Sciatic nerve (tissue), 2 donors: Measurements from ENCODE around the gene B4GALT1. TPM values are rescaled to one million over a fixed set of nuclear protein-coding genes. Genes with fewer than 3 reads are reported as not detected.

Experiments used
- ATAC-seq: fragments of 200-7000 bp; cut with Tn5 transposase; one replicate; pipeline ENCODE4 v1.9.1; 2020; ENCODE audit warnings: mild to moderate bottlenecking, moderate library complexity
- DNase-seq: peaks from one replicate; pipeline ENCODE4 v3.0.0-alpha.2; 2020; ENCODE audit warnings: low spot score
- intact Hi-C: fragments of 100-400 bp; cut with DNase I; formaldehyde crosslinking; loops from one replicate; pipeline ENCODE4 v1.14.2; 2022
- total RNA-seq: library from RNA; stranded (reverse); fragmentation: NEBNext Ultra II Directional; extraction: Animal tissue kit (Norgen Biotek cat#: 25700); gene quantifications from one replicate; pipeline ENCODE4 v1.2.1, GENCODE V29; 2021
- donor health status: DM: no; HTN: no; CAD: no.
- donor health status: DM: no; HTN: no; CAD: no.

B4GALT1 gene
- total RNA-seq, 1 donor from 2014 or later, result 85.3 TPM

- ATAC-seq (peak; percentile 79), DNase-seq (no peak)
- intact Hi-C loops, result loop anchor here (10.0 kb wide), 1 partner anchor 766 kb away; the partner anchor contains the start of gene ACO1
Observed at GRCh38 chr9:33151007-33151557, 16.1 kb downstream of the B4GALT1 start.

DNA sequence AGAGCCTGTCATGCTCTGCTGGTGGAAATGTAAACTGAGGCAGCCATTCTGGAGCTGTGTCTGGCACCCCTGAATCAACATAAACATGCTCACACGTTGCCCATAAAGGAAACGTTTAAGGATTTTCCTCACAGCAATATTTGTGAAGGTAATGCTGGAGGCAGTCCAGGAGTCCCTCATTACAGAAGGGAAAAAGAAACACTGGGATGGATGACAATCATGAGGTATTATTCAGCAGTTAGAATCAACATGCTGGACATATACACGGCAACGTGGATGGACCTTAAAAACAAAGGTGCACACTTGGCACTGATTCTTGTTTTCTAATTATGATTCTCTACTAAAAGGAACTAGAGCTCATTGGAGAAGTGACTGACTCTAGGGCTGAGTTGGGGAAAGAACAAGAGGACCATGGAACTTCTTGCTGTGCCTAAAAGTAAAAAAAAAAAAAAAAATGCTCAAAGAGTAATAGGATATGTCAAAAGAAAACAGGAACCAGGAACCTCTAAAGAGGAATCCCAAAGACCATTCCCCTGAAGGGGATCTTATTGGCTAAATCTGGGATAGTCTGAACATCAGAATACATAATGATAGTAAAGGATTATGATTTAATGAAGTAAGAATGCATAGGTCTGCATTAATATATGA lies 18.6 kb downstream of the B4GALT1 start:
- DNase-seq, result no peak

DNA sequence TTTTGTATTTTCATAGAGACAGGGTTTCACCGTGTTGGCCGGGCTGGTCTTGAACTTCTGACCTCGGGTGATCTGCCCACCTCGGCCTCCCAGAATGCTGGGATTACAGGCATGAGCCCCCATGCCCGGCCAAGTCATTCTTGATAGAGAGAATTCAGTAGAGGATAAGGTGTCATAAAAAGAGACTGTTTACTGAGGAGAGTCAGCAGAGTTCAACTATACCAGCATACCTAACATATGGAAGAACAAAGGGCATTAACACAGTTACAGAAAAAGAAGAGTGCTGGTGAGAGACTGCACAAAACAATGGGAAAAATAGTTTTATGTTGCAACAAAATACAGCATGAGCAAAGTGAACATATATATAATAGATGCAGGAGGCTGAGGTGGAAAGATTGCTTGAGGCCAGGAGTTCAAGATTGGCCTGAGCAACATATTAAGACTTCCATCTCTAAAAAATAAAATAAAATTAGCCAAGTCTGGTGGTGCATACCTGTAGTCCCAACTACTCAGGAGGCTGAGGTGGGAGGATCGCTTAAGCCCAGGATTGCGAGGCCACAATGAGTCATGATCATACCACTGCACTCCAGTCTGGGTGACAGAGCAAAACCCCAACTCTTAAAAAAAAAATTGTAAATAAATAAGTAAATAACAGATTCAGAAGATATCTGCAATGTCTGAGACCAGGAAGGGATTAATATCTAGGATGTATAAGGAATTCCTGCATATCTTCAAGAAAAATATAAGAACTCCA lies 19.5 kb downstream of the B4GALT1 start:
- intact Hi-C loops, result no loop called here
- DNase-seq (peak; percentile 30), ATAC-seq (no peak)

More for the DNA sequence above, 18.6 kb downstream of the B4GALT1 start:
- intact Hi-C loops, result no loop called here
- no peak for ATAC-seq

DNA sequence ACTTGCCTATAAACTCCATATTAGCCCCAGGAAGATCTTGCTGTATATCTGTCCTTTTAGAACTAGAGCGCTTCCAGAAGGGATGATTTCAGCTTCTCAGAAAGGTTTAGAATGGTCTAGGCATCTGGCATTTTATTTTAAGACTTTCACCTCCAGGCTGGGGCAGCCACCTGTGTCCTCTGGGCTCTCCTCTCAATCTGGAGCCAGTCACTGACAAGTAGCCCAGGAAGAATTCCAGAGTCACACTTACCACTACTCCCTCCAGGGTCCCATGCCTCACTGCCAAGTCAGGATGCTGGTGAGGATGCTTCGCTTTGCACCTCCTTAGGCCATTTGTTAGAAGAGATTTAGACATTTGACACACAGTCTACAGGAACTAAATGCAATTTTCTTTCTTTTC lies 20.8 kb downstream of the B4GALT1 start:
- peak; percentile 13 for DNase-seq
- ATAC-seq, result no peak
- intact Hi-C loops, result no loop called here

DNA sequence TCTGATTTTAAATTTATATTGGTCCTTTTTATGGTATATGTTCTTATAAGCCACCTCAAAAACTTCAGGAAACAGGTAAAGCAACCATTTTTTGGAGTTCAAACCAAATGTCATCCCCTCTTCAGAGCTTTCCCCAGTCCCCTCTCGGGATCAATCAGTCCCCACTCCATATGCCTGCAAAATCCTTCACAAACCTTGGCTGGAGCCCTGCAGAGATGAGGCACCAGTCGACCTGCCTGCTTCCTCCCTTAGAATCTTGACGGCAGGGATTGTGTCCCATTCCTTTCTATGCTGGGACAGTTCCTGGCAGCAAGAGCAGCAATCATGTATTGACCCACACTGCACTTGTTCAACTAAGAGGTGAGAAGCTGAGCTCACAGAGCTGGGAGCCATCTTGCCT lies 22.6 kb downstream of the B4GALT1 start:
- ATAC-seq (no peak), DNase-seq (peak; percentile 12)
- intact Hi-C loops, result no loop called here

DNA sequence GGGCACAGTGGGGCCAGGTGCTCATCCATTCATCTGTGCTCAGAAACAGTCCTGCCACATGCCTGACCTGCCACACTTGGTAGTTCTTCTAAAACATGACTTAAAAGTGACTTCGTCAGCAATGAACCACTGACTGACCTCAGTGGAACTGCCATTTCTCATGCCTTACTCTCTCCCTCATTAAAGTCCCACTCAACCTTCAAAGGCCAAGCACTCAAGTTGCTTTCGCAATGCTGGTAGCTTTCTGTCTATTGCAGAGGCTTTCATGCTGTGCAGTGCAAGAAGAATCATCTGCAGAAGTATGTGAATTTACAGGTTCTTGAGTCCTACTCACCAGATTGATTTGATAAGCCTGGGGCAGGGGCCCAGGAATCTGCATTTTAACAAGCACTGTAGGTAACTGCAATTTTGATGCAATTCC lies 23.9 kb downstream of the B4GALT1 start:
- intact Hi-C loops, result no loop called here
- no peak for DNase-seq
- no peak for ATAC-seq

DNA sequence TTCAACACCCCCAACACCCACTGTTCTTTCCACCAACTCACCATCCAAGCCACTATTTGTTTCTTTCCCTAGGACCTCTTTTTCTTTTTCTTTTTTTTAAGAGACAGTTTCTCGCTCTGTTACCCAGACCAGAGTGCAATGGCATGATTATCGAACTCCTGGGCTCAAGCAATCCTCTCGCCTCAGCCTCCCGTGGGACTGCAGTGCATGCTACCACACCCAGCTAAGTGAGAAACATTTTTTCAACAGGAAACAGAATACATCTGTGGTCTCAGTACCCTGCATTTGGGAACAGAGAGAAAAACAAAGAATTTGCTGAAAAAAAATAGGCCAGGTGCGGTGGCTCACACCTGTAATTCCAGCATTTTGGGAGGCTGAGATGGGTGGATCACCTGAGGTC lies 24.6 kb downstream of the B4GALT1 start:
- ATAC-seq (no peak), DNase-seq (no peak)
- intact Hi-C loops, result no loop called here

DNA sequence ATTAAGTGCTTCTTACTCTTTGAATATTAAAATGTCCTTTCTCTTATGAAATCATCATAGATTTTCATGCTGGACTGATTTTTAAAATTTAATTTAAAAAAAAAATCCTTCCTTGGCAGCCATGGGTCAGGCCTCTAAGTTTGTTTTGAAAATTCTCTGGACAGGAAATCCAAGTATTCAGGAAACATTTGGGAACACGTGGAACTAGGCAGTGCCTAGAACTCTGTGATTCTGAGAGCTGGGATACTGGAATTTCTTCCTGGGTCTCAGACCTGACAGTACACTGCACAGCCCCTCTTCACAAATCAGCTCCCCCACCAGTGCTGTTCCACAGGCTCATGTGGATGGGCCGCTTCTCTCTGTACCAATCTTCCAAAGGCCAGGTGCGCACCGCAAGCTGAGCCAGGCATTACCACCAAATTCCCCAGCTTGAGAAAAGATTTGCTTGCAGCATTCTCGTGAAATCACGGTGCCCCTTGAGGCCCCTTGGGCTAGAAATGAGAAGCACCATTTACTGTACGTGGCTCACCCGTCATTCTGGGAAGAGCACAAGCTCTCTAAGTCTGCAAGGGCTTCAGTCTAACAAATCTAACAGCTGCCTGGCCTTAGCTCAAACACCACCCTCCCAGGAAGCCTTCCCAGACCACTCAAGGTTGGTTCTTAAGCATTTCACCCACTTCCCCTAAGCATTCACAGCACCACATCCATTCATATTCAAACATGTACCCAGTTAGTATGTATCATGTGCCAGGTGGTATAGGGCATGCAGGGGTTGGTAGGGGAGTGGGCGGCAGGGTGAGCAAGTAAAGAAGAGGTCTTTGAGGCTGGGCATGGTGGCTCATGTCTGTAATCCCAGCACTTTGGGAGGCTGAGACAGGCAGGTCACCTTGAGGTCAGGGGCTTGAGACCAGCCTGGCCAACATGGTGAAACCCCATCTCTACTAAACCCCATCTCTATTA lies 26.5 kb downstream of the B4GALT1 start:
- peak; percentile 55 for ATAC-seq
- peak; percentile 42 for DNase-seq
- intact Hi-C loops, result no loop called here

DNA sequence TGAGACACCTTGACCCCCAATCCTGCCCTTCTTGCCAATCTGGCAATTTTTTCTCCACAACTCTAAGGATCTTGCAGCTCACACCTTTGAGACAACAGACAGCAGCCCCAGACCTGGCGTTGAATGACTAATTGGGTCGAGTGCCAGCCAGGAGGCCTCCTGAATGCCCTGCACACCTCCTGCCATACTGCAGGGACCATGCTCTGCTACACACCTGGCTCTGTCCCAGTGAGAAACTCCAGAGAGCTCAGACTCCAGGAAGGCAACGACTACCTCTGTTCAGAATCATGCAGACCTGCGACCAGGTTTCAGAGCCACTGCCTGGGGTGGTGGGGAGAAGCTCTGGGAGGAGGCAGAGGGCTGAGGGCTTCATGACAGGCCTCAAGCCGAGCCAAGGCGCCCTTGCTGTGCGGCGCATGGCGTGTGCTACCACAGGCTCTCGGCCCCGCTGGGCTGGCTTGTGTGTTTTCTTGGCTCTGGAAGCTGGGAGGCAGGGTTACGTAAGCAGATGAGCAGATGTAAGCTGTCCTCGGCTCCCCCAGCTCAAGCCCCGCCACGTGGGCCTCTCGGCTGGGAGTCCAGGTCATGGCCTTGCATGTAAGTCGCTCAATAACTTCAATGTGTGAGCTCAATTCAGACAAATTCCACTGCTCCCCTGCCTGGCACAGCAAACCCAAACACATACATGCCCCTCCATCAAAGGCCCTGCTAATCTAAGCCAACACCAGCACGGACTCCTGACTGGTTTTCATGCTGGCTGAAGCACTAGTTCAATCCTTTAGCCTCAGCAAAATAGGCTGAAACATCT lies 27.5 kb downstream of the B4GALT1 start:
- ATAC-seq, result peak; percentile 92
- peak; percentile 88 for DNase-seq
- intact Hi-C loops, result no loop called here

DNA sequence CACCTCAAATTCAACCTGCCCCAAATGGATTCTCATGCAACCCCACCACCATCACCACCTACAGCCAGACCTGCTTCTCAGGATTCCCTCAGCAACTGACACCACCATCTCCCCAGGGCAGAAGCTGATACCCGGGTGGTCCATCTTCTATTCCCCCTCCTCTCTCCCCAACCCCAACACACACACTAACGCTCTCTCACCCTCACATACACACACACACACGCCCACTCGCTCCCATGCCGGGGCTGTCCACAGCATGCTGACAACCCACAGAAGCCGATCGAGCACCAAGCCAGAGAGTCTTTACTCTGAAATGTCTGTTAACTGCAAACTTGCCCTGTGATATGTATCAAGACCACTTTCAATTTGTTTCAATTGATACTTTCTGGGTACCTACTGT lies 28.4 kb downstream of the B4GALT1 start:
- ATAC-seq (no peak), DNase-seq (peak; percentile 46)
- intact Hi-C loops, result no loop called here

- DNase-seq (peak; percentile 52), ATAC-seq (no peak)
- intact Hi-C loops, result no loop called here
Observed at GRCh38 chr9:33137781-33138264, 29.3 kb downstream of the B4GALT1 start.

DNA sequence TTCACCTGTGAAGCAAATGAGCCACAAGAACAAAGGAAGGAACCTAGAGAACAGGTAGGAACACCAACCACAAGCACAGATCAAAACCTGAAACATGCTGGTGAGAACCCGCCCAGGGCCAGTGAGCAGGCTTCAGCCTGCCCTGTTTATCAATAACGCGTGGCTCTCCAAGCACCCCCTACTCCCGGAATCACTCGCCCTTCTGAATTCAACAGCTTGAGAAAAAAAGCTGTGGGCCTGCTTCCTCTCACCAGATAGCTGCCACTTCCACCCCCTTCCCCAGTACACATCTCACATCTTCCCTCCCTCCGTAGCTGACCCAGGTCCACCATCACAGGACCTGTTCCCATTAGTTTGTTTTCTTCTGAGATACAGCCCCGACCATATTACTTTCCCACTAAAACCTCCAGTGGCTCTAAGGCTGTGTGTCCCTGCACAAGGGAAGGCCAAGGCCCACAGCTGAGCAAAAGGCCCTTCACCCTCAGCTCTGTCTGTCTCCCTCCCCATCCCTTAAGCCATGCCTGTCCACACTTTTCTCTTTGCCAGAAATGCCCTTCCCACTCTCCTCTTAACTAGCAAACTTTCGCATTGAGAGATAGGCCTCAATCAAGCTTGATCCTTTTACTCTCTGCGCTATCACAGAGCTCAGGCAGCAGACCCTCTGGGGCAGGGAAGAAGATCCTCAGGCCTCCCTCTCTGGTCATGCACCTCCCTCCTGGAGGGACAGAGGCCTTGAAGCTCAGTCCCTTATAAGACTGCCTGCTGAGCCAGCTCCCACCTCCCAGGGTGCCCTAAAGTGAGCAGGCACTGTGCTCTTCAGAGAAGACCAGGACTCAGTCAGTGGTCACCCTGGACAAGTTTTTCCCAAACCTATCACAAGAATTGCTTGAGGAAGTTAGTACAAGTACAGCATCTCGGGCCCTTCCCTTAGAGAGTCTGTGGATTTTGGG lies 30.1 kb downstream of the B4GALT1 start:
- intact Hi-C loops, result no loop called here
- ATAC-seq, result no peak
- DNase-seq, result peak; percentile 36

DNA sequence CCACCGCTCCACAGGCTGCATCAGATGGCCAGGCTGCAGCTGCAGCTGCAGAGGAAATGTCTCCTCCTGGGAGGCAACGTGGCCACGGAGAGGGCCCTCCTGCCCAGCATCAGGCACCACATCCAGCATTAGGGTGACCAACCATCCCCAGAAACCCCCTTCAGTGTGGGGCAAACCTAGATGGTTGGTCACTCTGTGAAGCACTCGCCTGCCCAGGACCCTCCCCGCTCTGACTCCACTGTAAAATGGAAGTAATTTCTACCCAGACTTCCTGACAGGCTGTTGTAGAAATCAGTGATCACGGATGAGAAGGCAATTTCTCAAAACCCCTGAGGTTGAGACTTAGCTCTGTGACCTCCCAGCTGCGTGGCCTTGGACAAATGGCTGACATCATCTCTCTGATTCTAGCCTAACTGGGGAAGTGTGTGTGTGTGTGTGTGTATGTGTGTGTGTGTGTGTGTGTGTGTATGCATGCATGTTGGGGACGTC lies 31.6 kb downstream of the B4GALT1 start:
- intact Hi-C loops, result no loop called here
- ATAC-seq (peak; percentile 70), DNase-seq (peak; percentile 60)

DNA sequence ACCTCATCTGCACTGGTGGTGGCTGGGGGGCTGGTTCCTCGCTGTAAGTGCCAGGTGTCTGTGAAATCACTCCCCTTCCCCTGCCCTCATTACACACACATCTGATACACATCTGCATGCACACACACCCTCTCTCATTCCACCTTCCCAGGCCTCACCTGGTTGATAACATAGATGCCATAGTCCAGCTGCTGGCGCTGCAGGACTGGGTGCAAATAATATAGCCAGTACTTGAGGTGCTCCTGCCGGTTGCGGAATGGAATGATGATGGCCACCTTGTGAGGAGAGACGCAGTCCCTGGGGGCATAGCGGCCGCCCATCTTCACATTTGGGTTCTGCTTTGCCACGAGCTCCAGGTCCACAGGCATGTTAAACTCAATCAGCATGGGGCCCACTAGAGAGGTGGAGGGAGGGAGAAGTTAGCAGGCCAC lies 32.1 kb downstream of the B4GALT1 start:
- DNase-seq, result peak; percentile 58

DNA sequence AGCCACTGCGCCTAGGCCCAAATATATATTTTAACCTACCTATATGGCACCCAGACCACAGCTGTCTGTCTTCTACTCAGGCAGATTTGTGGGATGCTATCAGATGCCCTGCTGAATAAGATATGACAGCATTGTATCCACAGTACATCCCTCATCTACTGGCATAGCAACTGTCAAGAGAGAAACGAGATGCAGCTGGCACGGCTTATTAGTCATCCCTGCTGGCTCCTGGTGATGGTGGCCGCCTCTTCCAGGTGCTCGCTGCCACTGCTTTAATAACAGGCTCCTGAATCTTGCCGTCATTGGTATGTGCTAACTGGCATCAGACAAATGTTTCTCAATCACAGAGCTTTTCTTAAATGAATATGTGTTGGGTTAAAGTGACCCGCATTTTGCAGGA lies 34.0 kb downstream of the B4GALT1 start:
- DNase-seq, result no peak
- intact Hi-C loops, result no loop called here
- no peak for ATAC-seq

More for the DNA sequence above, 32.1 kb downstream of the B4GALT1 start:
- no peak for ATAC-seq
- intact Hi-C loops, result no loop called here

DNA sequence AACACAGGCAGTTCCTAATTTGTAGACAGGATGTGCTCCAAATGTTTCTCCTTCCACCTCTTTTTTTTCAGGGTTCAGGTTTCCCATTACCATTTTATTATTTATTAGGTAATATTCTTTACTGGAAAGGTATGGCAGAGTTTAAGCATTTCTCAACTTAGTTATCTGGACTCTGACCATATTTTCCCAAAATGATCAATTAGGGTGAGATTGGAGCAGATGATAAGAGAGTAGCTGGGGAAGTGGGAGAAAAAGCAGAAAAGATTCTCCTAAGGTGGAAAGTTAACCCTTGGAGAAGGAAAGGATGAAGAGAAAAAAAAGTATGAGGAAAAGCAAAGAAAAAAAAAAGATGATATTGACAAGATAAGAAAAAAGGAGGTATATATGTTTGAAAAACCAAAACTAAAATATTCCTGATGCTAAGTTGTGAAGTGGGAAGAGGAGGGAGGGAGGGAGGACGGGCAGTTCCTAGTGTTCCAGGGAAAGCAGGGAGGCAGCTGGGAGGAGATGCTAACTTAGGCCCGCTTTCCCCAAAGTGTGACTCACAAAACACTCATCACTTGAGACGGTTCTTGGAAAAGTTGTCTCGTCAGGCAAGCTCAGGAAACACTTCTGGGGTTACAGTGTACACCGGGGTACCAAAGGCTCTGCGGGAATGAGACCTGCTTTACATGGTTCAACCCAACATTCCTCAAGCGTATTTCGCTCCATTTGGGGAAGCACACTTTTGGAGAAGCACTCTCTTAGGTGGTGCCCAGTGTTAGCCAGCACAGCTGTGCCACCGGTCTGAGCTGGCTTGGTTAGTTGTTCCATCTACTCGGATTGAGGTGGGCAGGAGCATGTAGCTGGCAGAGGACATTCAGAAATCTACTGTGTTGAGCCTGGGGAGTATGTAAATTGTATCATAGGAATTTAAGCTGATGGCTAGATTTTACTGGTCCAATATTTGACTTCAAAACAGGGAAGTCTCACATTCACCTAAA lies 35.1 kb downstream of the B4GALT1 start:
- DNase-seq, result no peak
- intact Hi-C loops, result no loop called here
- ATAC-seq, result peak; percentile 5
